SK-N-MC (cell line): ENCODE data around the gene OFD1.

Experiments used
- EZH2 ChIP-seq: fragments of 200-600 bp; sonication (generic); IDR thresholded peaks from one replicate; pipeline ENCODE4 v1.6.1; 2017; ENCODE audit warnings: antibody characterized with exemption
- FOXP2 ChIP-seq: optimal IDR thresholded peaks from 2 replicates; pipeline ENCODE3; 2011; ENCODE audit warnings: mild to moderate bottlenecking, moderate library complexity; ENCODE audit not compliant: insufficient read depth; ENCODE audit errors: extremely low read length, control extremely low read depth
- POLR2AphosphoS5 ChIP-seq: IDR thresholded peaks from 2 replicates; pipeline ENCODE4 v1.6.1; 2012; ENCODE audit warnings: mild to moderate bottlenecking, low read depth, low read length, borderline replicate concordance

- TF ChIP-seq EZH2: no peak
- no peak for TF ChIP-seq POLR2AphosphoS5
- no peak for TF ChIP-seq FOXP2
These were observed 49.3 kb upstream of the OFD1 start for GRCh38 chrX:13685126-13685763.
